ENCODE data around the gene EID1.
"Not testable (repeated sequence)": the region's sequence is repeated elsewhere in the genome, so short reads cannot be mapped to it uniquely, and the experiment has no call there.

The EID1 gene, protein sequence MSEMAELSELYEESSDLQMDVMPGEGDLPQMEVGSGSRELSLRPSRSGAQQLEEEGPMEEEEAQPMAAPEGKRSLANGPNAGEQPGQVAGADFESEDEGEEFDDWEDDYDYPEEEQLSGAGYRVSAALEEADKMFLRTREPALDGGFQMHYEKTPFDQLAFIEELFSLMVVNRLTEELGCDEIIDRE

DNA sequence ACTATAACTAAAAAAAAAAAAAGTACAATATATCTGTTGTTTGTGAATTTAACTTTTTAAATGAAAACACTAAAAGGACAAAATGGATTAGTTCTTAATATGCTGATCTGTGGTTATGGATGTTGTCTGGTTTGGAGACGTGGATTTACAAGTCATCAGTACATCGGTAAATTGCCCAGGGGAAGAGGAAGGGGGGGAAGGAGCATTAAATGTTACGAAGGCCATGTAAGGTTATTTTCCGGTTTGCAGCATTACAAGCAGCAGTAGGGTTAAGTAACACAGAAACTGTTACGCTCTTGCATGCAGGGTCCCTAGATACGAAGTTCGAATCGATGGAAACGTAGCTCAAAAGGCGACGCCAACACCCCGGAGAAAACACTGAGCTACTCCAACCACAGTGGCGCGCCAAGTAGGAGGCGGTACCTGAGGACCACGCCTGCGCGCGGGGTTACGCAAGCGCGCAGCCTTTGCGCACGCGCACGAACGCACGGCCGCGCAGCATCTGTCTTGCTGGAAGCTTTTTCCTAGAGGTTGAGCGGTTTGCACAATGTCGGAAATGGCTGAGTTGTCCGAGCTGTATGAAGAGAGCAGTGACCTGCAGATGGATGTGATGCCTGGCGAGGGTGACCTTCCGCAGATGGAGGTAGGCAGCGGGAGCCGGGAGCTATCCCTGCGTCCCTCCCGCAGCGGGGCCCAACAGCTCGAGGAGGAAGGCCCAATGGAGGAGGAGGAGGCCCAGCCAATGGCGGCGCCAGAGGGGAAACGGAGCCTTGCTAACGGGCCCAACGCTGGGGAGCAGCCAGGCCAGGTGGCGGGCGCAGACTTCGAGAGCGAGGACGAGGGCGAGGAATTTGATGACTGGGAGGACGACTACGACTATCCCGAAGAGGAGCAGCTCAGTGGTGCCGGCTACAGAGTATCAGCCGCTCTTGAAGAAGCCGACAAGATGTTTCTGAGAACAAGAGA, at the start of gene EID1:
EID1 (plus strand) TSS at position 505 of the 966 bp plus-strand sequence; CDS start at position 548, 43 bp downstream.
- peak; percentile 82 to 85 for DNase-seq (ENCODE audit: low read depth in 2 of 2)

DNA sequence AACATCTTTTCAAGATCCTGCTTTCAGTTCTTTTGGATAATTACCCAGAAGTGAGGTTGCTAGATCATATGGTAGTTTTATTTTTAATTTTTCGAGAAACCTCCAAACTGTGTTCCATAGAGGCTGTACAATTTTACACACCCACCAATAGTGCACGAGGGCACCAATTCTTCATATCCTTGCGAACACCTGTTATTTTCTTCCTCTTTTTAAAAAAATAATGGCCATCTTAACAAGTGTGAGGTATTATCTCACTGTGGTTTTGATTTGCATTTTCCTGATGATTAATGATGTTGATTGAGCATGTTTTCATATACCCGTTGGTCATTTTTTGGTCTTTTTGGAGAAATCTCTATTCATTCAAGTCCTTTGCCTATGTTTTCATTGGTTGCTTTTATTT, 49.5 kb upstream of the EID1 start:
- no peak for DNase-seq (ENCODE audit: low read depth in 2 of 2)

DNA sequence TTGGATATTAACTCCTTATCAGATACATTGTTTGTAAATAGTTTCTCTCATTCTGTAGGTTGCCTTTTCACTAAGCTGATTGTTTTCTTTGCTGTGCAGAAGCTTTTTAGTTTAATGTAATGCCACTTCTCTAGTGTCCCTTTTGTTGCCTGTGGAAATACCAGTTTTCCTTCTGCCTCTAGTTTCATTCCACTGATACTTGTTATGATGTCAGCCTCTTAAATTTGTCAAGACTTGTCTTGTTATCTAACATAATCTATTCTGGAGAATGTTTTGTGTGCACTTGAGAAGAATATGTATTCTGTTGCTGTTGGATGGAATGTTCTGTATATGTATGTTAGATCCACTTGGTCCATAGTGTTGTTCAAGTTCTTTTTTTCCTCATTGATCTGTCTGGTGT, 49.0 kb upstream of the EID1 start:
- no peak for DNase-seq (ENCODE audit: low read depth in 2 of 2)

DNA sequence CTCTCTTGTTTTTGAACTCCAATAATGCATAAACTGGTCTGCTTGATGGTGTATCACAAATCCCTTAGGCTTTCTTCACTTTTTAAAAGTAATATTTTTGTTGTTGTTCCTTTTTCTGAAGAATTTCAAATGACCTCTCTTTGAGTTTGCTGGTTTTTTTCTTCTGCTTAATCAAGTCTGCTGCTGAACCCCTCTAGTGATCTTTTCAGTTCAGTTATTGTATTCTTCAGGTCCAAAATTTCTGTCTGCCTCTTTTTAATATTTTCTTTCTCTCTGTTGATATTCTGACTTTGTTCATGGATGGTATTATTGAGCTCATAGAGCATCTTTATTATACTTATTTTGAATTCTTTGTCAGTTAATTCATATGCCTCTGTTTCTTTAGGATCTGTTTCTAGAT, 45.3 kb upstream of the EID1 start:
- DNase-seq (ENCODE audit: low read depth in 2 of 2) = no peak

DNA sequence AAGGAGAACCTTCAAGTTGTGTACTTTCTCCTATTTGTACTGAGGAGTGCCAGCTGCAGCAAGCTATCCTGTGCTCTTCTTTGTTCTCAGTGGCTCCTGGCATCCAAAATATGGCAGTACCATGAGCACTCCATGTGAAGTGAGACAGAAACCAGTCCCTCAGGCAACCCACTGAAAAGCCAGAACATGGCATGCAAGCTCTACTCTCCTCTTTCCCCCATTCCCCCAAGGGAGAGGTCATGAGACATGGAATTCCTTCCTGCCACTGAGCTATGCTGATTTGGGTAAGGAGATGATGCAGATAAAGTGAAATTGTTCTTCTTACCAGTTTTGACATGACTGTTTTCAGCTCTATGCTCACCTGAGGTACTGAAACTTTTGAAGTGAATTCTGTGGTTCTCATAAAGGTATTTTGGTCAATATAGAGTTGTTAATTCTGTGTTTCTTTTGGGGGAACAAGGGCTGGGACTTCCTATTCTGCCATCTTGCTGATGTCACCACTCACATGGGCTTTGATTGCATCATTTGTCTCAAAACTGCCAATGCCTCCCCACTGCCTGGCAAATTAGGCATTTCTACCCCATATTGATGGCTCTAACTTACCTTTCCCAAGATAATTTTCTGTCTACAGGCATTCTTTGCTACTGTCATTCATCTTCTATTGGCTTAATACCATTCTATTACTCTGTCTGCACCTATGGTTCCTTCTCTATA, 44.3 kb upstream of the EID1 start:
- no peak for DNase-seq (ENCODE audit: low read depth in 2 of 2)

DNA sequence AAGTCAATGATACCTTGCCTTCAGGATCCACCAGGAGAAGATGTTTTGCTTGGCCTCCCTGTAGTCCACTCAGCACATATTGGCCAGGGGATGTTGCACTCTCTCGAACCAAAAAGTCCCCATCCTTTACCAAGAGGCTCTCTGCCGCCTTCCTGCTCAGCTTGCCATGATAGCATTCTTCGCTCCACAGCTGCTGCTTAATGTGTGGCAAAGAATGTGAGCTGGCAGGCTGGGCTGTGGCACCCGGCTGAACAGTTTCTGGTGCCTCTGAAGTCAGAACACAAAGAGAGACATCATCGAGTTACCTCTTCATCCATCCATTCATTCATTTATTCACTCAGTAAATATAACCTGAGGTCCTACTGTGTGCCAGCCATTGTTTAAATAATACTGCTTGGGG, 43.2 kb upstream of the EID1 start:
- no peak for DNase-seq (ENCODE audit: low read depth in 2 of 2)

DNA sequence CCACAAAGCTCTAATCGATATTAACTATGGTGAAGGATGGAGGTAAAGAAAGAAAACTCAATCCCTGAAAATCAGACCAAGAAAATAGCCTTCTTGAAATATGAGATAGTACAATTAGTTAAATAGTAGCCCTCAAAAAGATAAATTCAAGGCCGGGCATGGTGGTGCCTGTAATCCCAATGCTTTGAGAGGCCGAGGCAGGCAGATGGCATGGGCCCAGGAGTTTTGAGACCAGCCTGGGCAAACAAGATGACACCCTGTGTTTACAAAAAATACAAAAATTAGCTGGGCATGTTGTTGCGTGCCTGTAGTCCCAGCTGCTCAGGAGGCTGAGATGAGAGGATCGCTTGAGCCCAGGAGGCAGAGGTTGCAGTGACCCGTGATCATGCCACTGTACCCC, 35.4 kb upstream of the EID1 start:
- no peak for DNase-seq (ENCODE audit: low read depth in 2 of 2)

DNA sequence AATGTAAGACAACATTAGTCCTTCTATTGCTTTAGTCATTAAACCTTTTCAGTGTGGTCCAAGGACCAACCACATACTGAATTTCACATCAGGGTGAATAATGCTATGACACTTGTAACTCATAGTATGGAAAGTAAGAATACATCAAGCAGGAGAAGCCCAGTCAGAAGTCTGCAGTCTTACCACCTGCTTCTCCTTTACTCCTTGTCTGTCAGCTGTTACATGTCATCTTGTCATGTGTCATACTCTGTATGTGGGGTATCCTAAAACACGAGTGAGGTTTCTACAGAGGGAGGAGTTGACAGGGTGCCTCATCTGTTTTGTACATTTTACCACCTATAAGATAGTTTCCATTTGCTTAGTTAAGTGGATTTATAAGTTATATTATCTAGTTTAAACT, 32.8 kb upstream of the EID1 start:
- DNase-seq (ENCODE audit: low read depth in 2 of 2) = no peak

DNA sequence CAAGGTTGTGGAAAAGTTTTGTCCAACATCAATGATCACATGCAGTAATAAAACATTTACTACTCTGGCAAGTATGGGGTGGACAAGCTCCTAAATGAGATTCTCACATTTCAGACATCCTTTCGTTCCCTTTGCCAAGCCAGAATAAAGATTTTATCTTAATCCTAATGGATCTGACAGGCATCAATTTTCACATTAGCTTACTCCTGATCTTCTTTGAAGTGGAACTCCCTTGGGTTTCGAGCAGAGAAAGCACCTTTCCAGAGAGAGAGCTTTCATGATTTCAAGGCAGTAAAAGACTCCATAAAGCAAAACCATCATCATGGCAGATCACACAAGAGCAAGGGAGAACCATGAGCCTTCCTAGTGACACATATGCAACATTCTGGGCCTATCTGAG, 27.3 kb upstream of the EID1 start:
- DNase-seq (ENCODE audit: low read depth in 2 of 2) = no peak

DNA sequence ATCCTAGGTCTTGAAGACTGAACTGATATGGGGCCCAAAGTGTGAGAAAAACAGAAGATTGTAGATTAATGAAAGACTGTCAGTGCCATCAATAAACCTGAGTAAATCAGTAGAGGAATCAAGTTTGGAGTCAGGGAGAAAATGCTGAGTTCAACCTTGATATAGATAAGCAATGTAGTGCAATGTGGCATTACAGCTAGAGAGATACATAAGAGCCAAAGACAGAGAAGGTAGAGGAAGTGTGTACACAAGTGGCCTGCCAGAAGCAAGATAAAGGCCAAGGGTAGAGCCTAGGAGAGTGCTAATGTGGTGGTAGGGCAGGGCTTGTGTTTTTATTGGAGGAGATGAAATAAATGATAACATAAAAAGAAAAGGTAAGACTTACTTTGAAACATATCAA, 26.0 kb upstream of the EID1 start:
- DNase-seq (ENCODE audit: low read depth in 2 of 2) = no peak

DNA sequence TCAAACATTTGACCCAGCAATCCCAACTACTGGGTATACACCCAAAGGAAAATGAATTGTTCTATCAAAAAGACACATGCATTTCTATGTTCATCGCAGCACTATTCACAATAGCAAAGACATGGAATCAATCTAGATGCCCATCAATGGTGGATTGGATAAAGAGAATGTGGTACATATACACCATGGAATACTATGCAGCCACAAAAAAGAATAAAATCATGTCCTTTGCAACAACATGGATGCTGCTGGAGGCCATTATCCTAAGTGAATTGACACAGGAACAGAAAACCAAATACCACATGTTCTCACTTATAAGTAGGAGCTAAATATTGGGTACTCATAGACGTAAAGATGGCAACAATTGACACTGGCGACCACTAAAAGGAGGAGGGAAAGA, 23.5 kb upstream of the EID1 start:
- DNase-seq (ENCODE audit: low read depth in 2 of 2) = not testable (repeated sequence)

DNA sequence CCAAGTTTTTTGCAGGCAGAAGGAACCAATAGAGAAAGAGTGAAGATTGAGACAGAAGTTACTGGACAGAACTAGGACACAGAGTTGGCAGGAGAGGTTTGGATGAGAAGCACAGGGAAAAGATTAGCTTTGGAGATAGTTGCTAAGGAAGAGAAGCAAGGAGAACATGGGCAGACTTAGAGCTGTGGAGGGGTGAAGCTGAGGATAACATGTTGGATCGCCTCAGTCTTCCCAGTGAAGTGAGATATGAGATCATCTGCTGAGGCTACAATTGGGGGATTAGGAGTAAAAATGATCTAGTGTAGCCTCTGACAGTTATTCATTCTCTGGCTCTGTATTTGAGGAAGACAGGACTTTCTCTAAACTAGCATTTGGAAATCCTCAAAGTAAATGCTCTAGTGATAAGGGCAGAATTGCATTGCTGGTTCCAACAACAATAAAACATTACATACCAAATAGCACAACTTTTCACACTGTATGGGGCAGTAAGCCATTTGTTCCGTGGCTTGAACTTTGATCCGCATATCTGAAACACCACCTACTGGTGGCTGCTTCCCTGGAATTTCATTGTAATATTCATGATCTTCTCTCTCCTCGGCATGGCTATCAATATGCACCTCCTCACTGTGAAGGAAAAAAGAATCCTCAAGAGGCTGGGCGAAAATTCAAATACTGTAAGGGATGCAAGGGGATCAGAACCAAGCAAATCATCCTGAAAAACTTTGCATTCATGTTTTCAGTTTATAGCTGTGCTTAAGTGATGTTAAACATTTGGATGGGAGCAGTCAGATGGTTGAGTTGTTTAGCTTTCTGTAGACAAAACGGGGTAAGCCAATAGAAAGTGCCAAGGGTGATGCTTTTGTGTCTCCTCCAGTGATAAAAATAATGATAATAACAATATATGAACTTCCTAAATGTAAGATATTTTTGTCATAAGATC, 22.2 kb upstream of the EID1 start:
- no peak for DNase-seq (ENCODE audit: low read depth in 2 of 2)

DNA sequence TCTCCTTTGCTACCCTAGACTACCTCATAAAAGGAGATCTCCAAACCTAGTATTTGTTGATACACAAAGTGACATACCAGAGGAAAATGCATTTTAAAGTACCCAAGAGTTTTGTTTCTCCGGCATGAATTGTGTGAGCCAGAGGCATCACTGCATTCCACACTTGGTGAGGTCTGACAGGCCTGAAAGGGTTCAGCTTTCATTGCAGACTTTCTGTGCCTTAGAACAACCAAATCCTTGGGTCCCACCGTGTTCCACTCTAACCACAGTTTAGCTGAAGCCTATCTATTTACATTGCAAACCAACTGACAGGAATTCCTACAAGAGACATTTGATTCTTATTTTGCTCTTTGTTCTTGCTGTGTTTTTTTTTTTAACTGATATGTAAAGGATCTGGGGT, 21.0 kb upstream of the EID1 start:
- no peak for DNase-seq (ENCODE audit: low read depth in 2 of 2)

DNA sequence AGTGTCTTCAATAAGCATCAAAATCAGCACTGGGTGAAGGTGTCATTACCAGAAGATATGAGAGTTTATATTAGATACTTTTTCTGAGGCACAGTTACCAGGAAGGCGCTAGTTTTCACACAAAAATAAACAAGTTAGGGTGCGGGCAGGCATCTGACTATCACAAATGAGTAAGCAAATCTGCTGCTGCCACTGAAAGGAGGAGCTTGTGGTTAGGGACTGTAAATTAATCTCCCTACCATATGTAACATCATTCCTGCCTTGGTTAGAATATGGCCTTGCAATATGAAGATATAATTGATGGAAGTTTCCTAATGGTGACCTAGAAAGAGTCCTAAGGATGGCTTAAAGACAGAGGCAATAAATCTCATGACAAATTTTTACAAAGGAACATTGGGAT, 19.5 kb upstream of the EID1 start:
- no peak for DNase-seq (ENCODE audit: low read depth in 2 of 2)

DNA sequence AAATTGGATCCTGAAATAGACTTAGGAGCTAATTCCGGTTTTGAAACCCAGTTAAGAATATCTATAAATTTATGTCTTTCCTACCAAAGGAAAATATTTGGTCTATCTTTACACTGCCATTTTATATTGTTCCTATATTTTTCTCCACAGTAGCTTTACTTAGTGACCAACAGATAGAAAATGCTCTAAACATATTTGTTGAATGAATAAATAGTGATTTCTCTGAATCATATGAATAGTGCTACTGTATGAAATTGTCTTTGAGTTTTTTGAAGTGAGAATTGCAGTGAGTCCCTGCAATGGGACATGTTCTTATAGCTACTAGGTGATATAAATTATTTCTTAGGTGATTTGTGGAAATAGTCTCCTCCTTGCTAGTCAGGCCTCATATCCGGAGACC, 18.5 kb upstream of the EID1 start:
- no peak for DNase-seq (ENCODE audit: low read depth in 2 of 2)

DNA sequence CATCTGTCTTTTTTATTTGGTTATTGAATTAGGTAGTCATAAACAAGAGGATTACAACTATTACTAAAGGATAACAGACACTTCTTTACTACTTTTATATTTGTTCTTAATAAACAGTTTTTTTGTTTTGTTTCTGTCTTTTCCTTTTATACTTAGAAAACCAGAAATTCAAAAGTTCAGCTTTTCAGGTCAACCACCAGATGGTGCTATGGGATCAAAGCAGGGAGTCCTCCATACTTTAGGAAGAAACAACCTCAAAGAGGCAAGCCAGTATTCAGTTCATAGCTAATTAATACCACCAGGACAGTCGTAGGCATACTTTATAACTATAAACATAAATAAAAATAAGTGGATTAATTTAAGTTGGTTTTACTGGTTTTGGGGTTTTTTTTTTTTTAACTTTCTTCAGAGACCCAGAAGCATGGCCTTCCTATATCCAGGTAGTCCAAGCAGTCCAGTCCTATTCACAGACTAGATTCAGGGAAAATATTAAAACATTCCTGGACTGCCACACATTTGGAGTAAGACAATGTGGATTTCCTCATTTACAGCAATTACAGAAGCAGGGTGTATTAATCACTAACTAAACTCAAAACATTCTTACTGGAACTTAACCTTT, 16.0 kb upstream of the EID1 start:
- peak in 1 of 2 donors; percentile 34 for DNase-seq (ENCODE audit: low read depth in 2 of 2)

DNA sequence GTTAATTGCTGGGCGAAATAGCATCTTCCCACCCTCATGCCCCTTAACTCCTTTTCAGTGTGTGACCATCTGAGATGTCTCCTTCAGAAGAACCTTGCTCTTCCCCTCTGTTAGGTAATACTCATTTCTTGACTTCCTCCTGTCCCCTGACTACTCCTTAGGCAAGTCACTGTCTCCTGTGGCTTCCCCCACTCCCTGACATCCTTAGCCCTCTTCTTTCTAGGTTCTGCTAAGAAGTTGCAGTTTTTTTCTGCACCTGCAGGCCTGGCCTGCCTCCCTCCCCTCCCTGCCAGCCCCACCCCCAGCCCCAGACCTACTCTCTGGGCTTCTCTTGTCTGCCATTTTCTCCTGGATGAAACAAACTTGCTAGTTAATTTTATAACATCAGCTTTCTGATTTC, 15.2 kb upstream of the EID1 start:
- no peak for DNase-seq (ENCODE audit: low read depth in 2 of 2)

DNA sequence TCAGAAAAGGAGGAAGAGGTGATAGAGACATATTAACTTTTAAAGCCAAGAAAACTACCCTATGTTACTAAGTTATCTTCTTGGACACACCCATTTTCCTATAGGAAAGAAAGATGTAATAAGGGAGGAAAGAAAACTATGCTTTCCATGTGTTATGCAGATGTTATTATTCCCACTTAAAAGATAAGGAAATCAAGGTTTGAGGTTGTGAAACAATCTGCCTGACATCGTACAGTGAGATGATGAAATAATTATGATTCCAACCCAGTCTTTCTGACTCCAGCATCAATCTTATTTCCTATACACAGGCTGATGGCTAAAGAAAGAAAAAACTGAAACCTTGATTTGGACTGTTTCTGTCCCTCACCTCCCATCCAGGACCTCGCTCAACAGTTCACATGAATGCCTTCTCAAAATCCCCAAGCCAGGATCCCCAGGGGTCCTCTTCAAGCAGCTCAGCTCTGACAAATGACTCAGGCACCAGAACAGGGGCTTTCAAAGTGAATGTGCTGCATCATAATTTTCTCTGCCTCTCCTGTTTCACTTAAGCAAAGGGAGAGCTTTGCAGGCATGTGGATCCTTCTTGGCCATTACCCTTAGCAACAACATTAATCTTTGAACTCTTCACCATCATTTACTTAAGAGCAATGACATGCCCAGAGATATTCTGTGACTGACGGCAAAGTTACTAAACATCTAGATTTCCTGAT, 12.4 kb upstream of the EID1 start:
- no peak for DNase-seq (ENCODE audit: low read depth in 2 of 2)

DNA sequence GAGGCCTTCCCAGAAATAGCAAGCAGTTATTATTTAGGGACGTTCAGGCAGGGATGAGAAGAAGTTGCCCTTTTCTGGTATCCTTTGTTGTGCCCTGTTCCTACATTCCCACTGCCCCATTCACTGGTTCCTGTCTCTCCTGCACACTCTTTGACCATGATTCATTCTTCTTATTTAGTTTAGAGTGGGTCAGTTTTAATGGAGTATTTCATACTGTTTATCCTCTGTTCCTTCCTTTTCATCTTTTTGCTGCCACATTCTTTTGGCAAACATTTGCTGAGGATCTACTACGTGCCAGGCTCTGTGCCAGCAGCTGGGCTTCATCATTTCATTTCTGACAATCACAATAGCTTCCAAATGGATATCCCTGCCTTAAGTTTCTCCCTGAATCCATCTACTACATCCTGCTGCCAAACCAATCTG, 11.8 kb upstream of the EID1 start:
- no peak for DNase-seq (ENCODE audit: low read depth in 2 of 2)

DNA sequence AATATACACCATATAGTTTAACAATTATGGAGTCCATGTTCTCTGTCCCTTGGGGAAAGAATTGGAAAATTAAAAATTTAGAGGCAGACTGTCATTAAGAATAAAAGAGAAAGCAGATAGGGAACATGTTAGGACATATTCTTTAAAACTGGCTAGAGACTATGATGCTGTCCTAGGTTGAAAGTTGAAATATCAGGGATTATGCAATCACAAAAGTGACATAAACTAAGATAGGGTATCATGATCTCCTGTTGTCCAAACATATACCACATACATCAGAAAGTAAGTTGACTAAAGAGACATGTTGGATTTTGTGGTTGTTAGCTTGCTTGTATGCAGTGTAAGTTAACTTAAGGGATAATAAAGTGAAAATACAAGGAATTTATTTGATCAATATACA, 9.9 kb upstream of the EID1 start:
- no peak for DNase-seq (ENCODE audit: low read depth in 2 of 2)
